HepG2 (cell line): Measurements from ENCODE around the gene PCBP1. TPM values are rescaled to one million over a fixed set of nuclear protein-coding genes. Genes with fewer than 3 reads are reported as not detected.
A peak's percentile ranks its signal among the peaks of the same experiment; 100 is the strongest.

Experiments used
- AHR ChIP-seq: IDR thresholded peaks from 2 replicates; pipeline ENCODE4 v1.6.1; 2018; ENCODE audit warnings: missing genetic modification reagents, missing compliant biosample characterization
- ATRX ChIP-seq: sonication (generic); formaldehyde crosslinking; IDR thresholded peaks from 2 replicates; pipeline ENCODE4 v1.4.0; 2020; ENCODE audit warnings: missing genetic modification reagents, borderline replicate concordance
- CEBPZ ChIP-seq: IDR thresholded peaks from 2 replicates; pipeline ENCODE4 v1.6.1; 2012; ENCODE audit warnings: low read length, improper control_type of control experiment
- ERF ChIP-seq: IDR thresholded peaks from 2 replicates; pipeline ENCODE4 v1.6.1; 2018; ENCODE audit warnings: missing biosample characterization, missing genetic modification reagents
- HIVEP1 ChIP-seq: sonication (generic); formaldehyde crosslinking; IDR thresholded peaks from 2 replicates; pipeline ENCODE4 v1.4.0; 2020; ENCODE audit warnings: mild to moderate bottlenecking, missing genetic modification reagents
- HOXD1 ChIP-seq: sonication (generic); formaldehyde crosslinking; IDR thresholded peaks from 2 replicates; pipeline ENCODE4 v1.5.0; 2020; ENCODE audit warnings: missing genetic modification reagents
- KLF13 ChIP-seq: sonication (generic); formaldehyde crosslinking; IDR thresholded peaks from 2 replicates; pipeline ENCODE4 v1.4.0; 2020; ENCODE audit warnings: mild to moderate bottlenecking, missing genetic modification reagents
- MLLT10 ChIP-seq: sonication (generic); formaldehyde crosslinking; IDR thresholded peaks from 2 replicates; pipeline ENCODE4 v1.4.0; 2020; ENCODE audit warnings: missing genetic modification reagents
- NCOR1 ChIP-seq: fragments of 200-600 bp; sonication (generic); IDR thresholded peaks from 2 replicates; pipeline ENCODE4 v1.7.0; 2017; ENCODE audit warnings: antibody characterized with exemption, low read length, borderline replicate concordance
- NR1H2 ChIP-seq: sonication (generic); formaldehyde crosslinking; IDR thresholded peaks from 2 replicates; pipeline ENCODE4 v1.8.1; 2022; ENCODE audit warnings: low read depth, missing genetic modification reagents, borderline replicate concordance
- PRMT3 ChIP-seq: sonication (generic); formaldehyde crosslinking; IDR thresholded peaks from 2 replicates; pipeline ENCODE4 v1.8.1; 2022; ENCODE audit warnings: low read depth, mild to moderate bottlenecking, moderate library complexity, missing genetic modification reagents, borderline replicate concordance
- RBM39 ChIP-seq: fragments of 200-400 bp; formaldehyde crosslinking; IDR thresholded peaks from one replicate; pipeline ENCODE4 v1.6.1; 2018; ENCODE audit warnings: antibody characterized with exemption, mild to moderate bottlenecking, low read depth, low read length; ENCODE audit not compliant: poor library complexity, severe bottlenecking
- RCOR2 ChIP-seq: IDR thresholded peaks from 2 replicates; pipeline ENCODE4 v1.6.1; 2016; ENCODE audit warnings: missing biosample characterization, missing genetic modification reagents
- SAP130 ChIP-seq: IDR thresholded peaks from 2 replicates; pipeline ENCODE4 v1.6.1; 2016; ENCODE audit warnings: low read depth
- SKI ChIP-seq: fragments of 450-650 bp; IDR thresholded peaks from one replicate; pipeline ENCODE4 v1.6.1; 2018; ENCODE audit warnings: mild to moderate bottlenecking; ENCODE audit not compliant: partially characterized antibody
- SP5 ChIP-seq: IDR thresholded peaks from 2 replicates; pipeline ENCODE4 v1.6.1; 2016; ENCODE audit warnings: low read depth, borderline replicate concordance
- TARDBP ChIP-seq: sonication (generic); formaldehyde crosslinking; IDR thresholded peaks from 2 replicates; pipeline ENCODE4 v1.8.0; 2022; ENCODE audit warnings: mild to moderate bottlenecking, missing genetic modification reagents
- ZKSCAN8 ChIP-seq: IDR thresholded peaks from 2 replicates; pipeline ENCODE4 v1.6.1; 2016; ENCODE audit warnings: borderline replicate concordance, missing genetic modification reagents, missing compliant biosample characterization
- ZNF276 ChIP-seq: sonication (generic); formaldehyde crosslinking; IDR thresholded peaks from 2 replicates; pipeline ENCODE4 v1.4.0; 2020; ENCODE audit warnings: mild to moderate bottlenecking, low read depth, missing genetic modification reagents
- ZNF678 ChIP-seq: sonication (generic); formaldehyde crosslinking; IDR thresholded peaks from 2 replicates; pipeline ENCODE4 v1.4.0; 2020; ENCODE audit warnings: mild to moderate bottlenecking, missing genetic modification reagents
- ZNF792 ChIP-seq: IDR thresholded peaks from 2 replicates; pipeline ENCODE4 v1.6.1; 2016
- polyA plus RNA-seq, 8 experiments: library from polyadenylated mRNA; depleted of rRNA in 3 of 8; stranded (reverse) in 7 of 8; unstranded in 1 of 8; fragments of >200 nt; fragmentation: Illumina TruSeq in 4 of 8; extraction: Trizol in 4 of 8; gene quantifications; 2 replicates each; pipeline versions ENCODE4 v1.2.1 to v1.2.3, GENCODE V29; 2011 to 2016; ENCODE audit warnings: low read depth in 4 of 8, missing spikeins in 1 of 8, mixed read lengths in 1 of 8; ENCODE audit not compliant: insufficient read depth in 1 of 8
- total RNA-seq, 5 experiments: library from RNA; depleted of rRNA; stranded (reverse); fragments of >200 nt; fragmentation: Illumina TruSeq; extraction: Trizol; gene quantifications; 2 replicates each; pipeline ENCODE4 v1.2.3, GENCODE V29; 2016; ENCODE audit warnings: low read depth in 1 of 5
- TF ChIP-seq, protein P1 (sequence below): sonication (generic); formaldehyde crosslinking; IDR thresholded peaks from 2 replicates; pipeline ENCODE4 v1.8.1; 2023; ENCODE audit warnings: mild to moderate bottlenecking, missing genetic modification reagents
- TF ChIP-seq, protein P2 (sequence below): sonication (generic); formaldehyde crosslinking; IDR thresholded peaks from 2 replicates; pipeline ENCODE4 v1.5.0; 2020; ENCODE audit warnings: missing genetic modification reagents

The PCBP1 gene
- total and polyA plus RNA-seq, 2 of the 13 experiments (the other 11 are each of a cell fraction or from before 2014, with no cell fraction given) = 32.0 to 137 TPM

DNA sequence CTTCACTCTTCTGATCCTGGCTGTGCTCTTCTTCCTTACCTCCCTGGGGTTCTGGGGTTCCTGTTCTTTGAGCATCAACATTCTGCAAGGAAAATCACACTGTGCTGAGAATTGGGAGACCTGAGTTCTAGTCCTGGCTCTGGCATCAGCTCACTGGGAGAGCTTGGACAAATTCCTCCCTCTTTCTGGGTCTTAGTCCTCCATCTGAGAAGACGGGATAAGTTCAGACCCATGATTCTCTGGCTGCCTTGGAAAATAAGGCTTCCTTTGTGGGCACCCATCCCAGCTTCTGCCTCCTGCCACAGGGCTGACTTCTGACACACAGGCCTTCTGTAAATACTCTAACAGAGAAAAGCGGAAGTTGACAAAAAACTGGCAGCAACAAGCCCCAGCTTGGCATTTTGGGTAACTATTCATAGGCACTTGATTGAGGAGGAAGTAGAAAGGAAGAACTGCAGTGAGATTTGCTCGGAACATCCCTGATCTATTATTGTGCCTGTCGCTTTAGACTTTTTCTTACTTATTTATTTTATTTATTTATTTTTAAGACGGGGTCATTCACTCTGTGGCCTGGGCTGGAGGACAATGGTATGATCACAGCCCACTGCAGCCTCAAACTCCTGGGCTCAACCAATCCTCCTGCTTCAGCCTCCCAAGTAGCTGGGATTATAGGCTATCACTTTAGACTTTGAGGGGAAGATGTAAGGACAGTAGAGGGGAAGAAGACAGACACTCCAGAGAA, 7.9 kb downstream of the PCBP1 start (continued):
- TF ChIP-seq CEBPZ (no peak), NR1H2 (no peak), MLLT10 (CRISPR knock-in tag) (no peak), SP5 (no peak), SKI (no peak), ZKSCAN8 (CRISPR knock-in tag) (peak; percentile 71; the same call in 1 of the 2 replicates), ZNF276 (CRISPR knock-in tag) (no peak), ZNF792 (CRISPR knock-in tag) (peak; percentile 74; the same call in 1 of the 2 replicates), ERF (CRISPR knock-in tag) (no peak), SAP130 (CRISPR knock-in tag) (peak; percentile 87), AHR (CRISPR knock-in tag) (no peak), ATRX (CRISPR knock-in tag) (no peak), RBM39 (no peak), NCOR1 (no peak), KLF13 (CRISPR knock-in tag) (no peak), HIVEP1 (CRISPR knock-in tag) (no peak), PRMT3 (no peak), HOXD1 (no peak), RCOR2 (CRISPR knock-in tag) (peak; percentile 86; the same call in 1 of the 2 replicates), ZNF678 (CRISPR knock-in tag) (no peak), TARDBP (CRISPR knock-in tag) (peak; percentile 54; the same call in 1 of the 2 replicates)
- TF ChIP-seq, protein P1, sequence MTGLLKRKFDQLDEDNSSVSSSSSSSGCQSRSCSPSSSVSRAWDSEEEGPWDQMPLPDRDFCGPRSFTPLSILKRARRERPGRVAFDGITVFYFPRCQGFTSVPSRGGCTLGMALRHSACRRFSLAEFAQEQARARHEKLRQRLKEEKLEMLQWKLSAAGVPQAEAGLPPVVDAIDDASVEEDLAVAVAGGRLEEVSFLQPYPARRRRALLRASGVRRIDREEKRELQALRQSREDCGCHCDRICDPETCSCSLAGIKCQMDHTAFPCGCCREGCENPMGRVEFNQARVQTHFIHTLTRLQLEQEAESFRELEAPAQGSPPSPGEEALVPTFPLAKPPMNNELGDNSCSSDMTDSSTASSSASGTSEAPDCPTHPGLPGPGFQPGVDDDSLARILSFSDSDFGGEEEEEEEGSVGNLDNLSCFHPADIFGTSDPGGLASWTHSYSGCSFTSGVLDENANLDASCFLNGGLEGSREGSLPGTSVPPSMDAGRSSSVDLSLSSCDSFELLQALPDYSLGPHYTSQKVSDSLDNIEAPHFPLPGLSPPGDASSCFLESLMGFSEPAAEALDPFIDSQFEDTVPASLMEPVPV (CRISPR knock-in tag) = peak; percentile 73; the same call in 1 of the 2 replicates
- TF ChIP-seq, protein P2, sequence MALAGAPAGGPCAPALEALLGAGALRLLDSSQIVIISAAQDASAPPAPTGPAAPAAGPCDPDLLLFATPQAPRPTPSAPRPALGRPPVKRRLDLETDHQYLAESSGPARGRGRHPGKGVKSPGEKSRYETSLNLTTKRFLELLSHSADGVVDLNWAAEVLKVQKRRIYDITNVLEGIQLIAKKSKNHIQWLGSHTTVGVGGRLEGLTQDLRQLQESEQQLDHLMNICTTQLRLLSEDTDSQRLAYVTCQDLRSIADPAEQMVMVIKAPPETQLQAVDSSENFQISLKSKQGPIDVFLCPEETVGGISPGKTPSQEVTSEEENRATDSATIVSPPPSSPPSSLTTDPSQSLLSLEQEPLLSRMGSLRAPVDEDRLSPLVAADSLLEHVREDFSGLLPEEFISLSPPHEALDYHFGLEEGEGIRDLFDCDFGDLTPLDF (CRISPR knock-in tag) = no peak
